Panc1 (cell line): ENCODE measurements around the gene LYRM9. TPM values are rescaled to one million over a fixed set of nuclear protein-coding genes. Genes with fewer than 3 reads are reported as not detected.

ENCODE experiments used
- ATAC-seq: fragments of 200-7000 bp; cut with Tn5 transposase; 2 replicates; pipeline ENCODE4 v1.9.1; 2020; ENCODE audit warnings: mild to moderate bottlenecking, moderate library complexity
- BruUV-seq: library from RNA; stranded (reverse); fragments of 400-500 nt; replicated peaks from 2 replicates; lab custom pipeline; 2021; lab: Mats Ljungman, UMichigan
- CTCF ChIA-PET: fragments of 300-600 bp; sonication (Branson Sonifier 250); formaldehyde crosslinking; loops from one replicate; lab custom pipeline; 2022; ENCODE audit warnings: antibody characterized with exemption; lab: Charles Lee
- POLR2A ChIA-PET: fragments of 300-600 bp; sonication (Branson Sonifier 250); formaldehyde crosslinking; loops from one replicate; lab custom pipeline; 2022; ENCODE audit warnings: antibody characterized with exemption; lab: Charles Lee
- DNase-seq: peaks from one replicate; pipeline ENCODE4 v3.0.0-alpha.2; 2010; ENCODE audit warnings: low read depth, low spot score
- H3K27ac ChIP-seq: 2 replicates; pipeline ENCODE4 v1.5.1; 2011; ENCODE audit warnings: mild to moderate bottlenecking, low read length, inconsistent platforms
- H3K27me3 ChIP-seq: fragments of 200-500 bp; sonication (Bioruptor generic); 2 replicates; pipeline ENCODE4 v1.6.0; 2014; ENCODE audit warnings: low read length, inconsistent platforms; ENCODE audit not compliant: control insufficient read depth, insufficient read depth
- H3K36me3 ChIP-seq: fragments of 200-500 bp; sonication (Bioruptor generic); 2 replicates; pipeline ENCODE4 v1.5.1; 2014; ENCODE audit warnings: inconsistent platforms, mild to moderate bottlenecking, low read length, moderate library complexity; ENCODE audit not compliant: control insufficient read depth, insufficient read depth
- H3K4me1 ChIP-seq: 2 replicates; pipeline ENCODE4 v1.5.1; 2011; ENCODE audit warnings: inconsistent platforms, mild to moderate bottlenecking, low read length, moderate library complexity; ENCODE audit not compliant: control insufficient read depth, insufficient read depth
- H3K4me3 ChIP-seq, 2 experiments: 2 replicates each; pipeline ENCODE4 v1.5.1; 2011 to 2012; ENCODE audit warnings: low read depth in 2 of 2, low read length in 2 of 2, mild to moderate bottlenecking in 2 of 2, inconsistent platforms in 1 of 2, moderate library complexity in 1 of 2
- H3K9me3 ChIP-seq: fragments of 200-500 bp; sonication (Bioruptor generic); 2 replicates; pipeline ENCODE4 v1.5.1; 2014; ENCODE audit warnings: low read depth, mild to moderate bottlenecking, inconsistent platforms, low read length, moderate library complexity; ENCODE audit not compliant: control insufficient read depth, insufficient read depth
- CTCF ChIP-seq: fragments of 450-650 bp; IDR thresholded peaks from 2 replicates; pipeline ENCODE4 v1.5.1; 2017; ENCODE audit warnings: mild to moderate bottlenecking
- POLR2AphosphoS5 ChIP-seq: IDR thresholded peaks from 2 replicates; pipeline ENCODE4 v1.6.1; 2012; ENCODE audit warnings: mild to moderate bottlenecking, low read depth, low read length, moderate library complexity
- SIN3A ChIP-seq: IDR thresholded peaks from 2 replicates; pipeline ENCODE4 v1.6.1; 2012; ENCODE audit warnings: low read depth, mild to moderate bottlenecking, low read length, moderate library complexity, borderline replicate concordance; ENCODE audit not compliant: insufficient read depth
- TCF7L2 ChIP-seq: IDR thresholded peaks from 2 replicates; pipeline ENCODE4 v1.6.1; 2011; ENCODE audit warnings: mild to moderate bottlenecking, low read depth, low read length, inconsistent platforms
- in situ Hi-C: cut with HindIII; loops from 2 replicates; pipeline ENCODE4 v1.10.0; 2016; ENCODE audit warnings: low sequenced_read_pairs, low pct_unique_long_range_greater_than_20kb
- intact Hi-C: fragments of 100-400 bp; cut with micrococcal nuclease; formaldehyde crosslinking; loops from one replicate; pipeline ENCODE4 v1.10.0; 2022; ENCODE audit not compliant: unreplicated experiment
- total RNA-seq: library from RNA; stranded (reverse); gene quantifications from one replicate; pipeline ENCODE4 v1.2.1, GENCODE V29; 2021; ENCODE audit not compliant: unreplicated experiment
- TF ChIP-seq, protein P1 (sequence below), 2 experiments: IDR thresholded peaks; 2 replicates each; pipeline ENCODE4 v1.6.1; 2011 to 2012; ENCODE audit warnings: low read depth in 2 of 2, control low read depth in 1 of 2, low read length in 1 of 2, mild to moderate bottlenecking in 1 of 2, moderate library complexity in 1 of 2; ENCODE audit not compliant: insufficient read depth in 1 of 2

The LYRM9 gene
- total RNA-seq, 1 experiment from 2014 or later: 1.6 TPM

- Histone ChIP-seq H3K36me3 (no peaks in the 10 kb centered on the region), H3K4me1 (no peaks in the 10 kb centered on the region), H3K27me3 (peaks cover 8% of the 10 kb centered on the region), H3K27ac (no peak overlapping the region), H3K4me3 (no peak overlapping the region), H3K9me3 (no peaks in the 10 kb centered on the region)
- in situ Hi-C loops: no loop called here
- no TSS peak for BruUV-seq
- ATAC-seq (no peak), DNase-seq (no peak)
- POLR2A ChIA-PET: no interaction called here
- TF ChIP-seq, protein P1, sequence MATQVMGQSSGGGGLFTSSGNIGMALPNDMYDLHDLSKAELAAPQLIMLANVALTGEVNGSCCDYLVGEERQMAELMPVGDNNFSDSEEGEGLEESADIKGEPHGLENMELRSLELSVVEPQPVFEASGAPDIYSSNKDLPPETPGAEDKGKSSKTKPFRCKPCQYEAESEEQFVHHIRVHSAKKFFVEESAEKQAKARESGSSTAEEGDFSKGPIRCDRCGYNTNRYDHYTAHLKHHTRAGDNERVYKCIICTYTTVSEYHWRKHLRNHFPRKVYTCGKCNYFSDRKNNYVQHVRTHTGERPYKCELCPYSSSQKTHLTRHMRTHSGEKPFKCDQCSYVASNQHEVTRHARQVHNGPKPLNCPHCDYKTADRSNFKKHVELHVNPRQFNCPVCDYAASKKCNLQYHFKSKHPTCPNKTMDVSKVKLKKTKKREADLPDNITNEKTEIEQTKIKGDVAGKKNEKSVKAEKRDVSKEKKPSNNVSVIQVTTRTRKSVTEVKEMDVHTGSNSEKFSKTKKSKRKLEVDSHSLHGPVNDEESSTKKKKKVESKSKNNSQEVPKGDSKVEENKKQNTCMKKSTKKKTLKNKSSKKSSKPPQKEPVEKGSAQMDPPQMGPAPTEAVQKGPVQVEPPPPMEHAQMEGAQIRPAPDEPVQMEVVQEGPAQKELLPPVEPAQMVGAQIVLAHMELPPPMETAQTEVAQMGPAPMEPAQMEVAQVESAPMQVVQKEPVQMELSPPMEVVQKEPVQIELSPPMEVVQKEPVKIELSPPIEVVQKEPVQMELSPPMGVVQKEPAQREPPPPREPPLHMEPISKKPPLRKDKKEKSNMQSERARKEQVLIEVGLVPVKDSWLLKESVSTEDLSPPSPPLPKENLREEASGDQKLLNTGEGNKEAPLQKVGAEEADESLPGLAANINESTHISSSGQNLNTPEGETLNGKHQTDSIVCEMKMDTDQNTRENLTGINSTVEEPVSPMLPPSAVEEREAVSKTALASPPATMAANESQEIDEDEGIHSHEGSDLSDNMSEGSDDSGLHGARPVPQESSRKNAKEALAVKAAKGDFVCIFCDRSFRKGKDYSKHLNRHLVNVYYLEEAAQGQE (IDR thresholded peaks at IDR 0.05; ENCODE audit: insufficient read depth in 1 of 2, low read depth in 2 of 2, low read length in 1 of 2): no peak
- TF ChIP-seq SIN3A: no peak
- no peak for TF ChIP-seq CTCF
- no peak for TF ChIP-seq TCF7L2
- no peak for TF ChIP-seq POLR2AphosphoS5
- intact Hi-C loops: loop anchor here (5.0 kb wide), 1 partner anchor 42 kb away; no protein-coding TSS in a partner anchor
- CTCF ChIA-PET: no interaction called here
These were observed 39.0 kb downstream of the LYRM9 start for GRCh38 chr17:27854163-27854562.

GRCh38 chr17:27853091-27853490 is 40.1 kb downstream of the LYRM9 start:
- H3K27me3 ChIP-seq: peaks cover 11% of the 10 kb centered on the region
- no peak for ATAC-seq
- TF ChIP-seq TCF7L2: no peak
- TF ChIP-seq POLR2AphosphoS5: no peak
- TF ChIP-seq, protein P1 (IDR thresholded peaks at IDR 0.05; ENCODE audit: insufficient read depth in 1 of 2, low read depth in 2 of 2, low read length in 1 of 2): no peak
- no peak for TF ChIP-seq CTCF
- no peak for TF ChIP-seq SIN3A
- no TSS peak for BruUV-seq
- POLR2A ChIA-PET: no interaction called here
- no peak overlapping the region for H3K4me3 ChIP-seq
- CTCF ChIA-PET: no interaction called here
- in situ Hi-C loops (no loop called here), intact Hi-C loops (loop anchor here (5.0 kb wide), 1 partner anchor 41 kb away; no protein-coding TSS in a partner anchor)
- H3K36me3 ChIP-seq: no peaks in the 10 kb centered on the region
- no peak overlapping the region for H3K27ac ChIP-seq
- H3K4me1 ChIP-seq: no peaks in the 10 kb centered on the region
- H3K9me3 ChIP-seq: no peaks in the 10 kb centered on the region
- DNase-seq: no peak
